Measurements from ENCODE around the gene LHFPL2.

The LHFPL2 gene

GRCh38 chr5:78521455-78521854 lies 127.1 kb downstream of the LHFPL2 start:
- no peak for DNase-seq (ENCODE audit: low read depth)
- no peak overlapping the region for H3K4me3 ChIP-seq (ENCODE audit: low read depth, low read length)
- TF ChIP-seq CTCF (IDR thresholded peaks at IDR 0.05; ENCODE audit: low read depth, low read length) (no peak), MAX (IDR thresholded peaks at IDR 0.05; ENCODE audit: low read depth, low read length) (no peak), MYC (IDR thresholded peaks at IDR 0.05; ENCODE audit: low read depth, low read length) (no peak), POLR2A (IDR thresholded peaks at IDR 0.05; ENCODE audit: extremely low read depth, insufficient read length) (no peak)

DNA sequence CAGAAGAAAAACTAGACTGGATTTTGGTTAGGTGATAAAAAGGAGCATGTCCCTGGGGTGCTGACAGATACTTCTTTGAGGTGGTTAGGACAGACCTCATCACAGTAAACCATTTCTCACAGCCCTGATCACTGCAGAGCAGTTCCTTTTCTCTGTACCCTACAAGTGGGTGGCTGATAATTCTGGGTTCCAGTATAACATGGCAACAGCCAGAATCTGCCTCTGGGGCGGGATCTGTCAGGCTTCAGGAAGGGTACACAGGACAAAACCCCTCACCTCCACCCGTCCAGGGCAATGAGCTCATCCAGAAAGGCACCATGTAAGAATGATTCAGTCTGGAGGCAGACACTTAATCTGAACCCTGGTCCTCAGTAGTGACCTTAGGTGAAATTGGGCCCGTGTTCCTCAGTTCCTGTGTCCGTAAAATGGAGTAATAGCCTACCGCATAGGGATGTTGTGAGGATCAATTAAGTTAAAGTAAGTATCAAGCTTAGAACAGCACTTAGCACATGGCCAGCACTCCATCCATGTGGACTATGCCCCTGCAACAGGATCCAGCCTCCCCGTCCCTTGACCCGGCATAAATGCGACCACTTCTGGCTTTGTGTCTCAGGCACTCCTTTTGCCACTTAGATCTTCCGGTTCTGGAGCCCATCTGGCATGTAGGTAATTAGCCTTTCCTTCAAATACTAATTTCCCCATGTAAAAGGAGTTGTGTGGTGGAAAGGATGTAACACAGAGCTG lies 129.2 kb downstream of the LHFPL2 start:
- no peak for TF ChIP-seq MYC (IDR thresholded peaks at IDR 0.05; ENCODE audit: low read depth, low read length)
- no peak for TF ChIP-seq MAX (IDR thresholded peaks at IDR 0.05; ENCODE audit: low read depth, low read length)
- DNase-seq (ENCODE audit: low read depth) = no peak
- no peak overlapping the region for H3K4me3 ChIP-seq (ENCODE audit: low read depth, low read length)

DNA sequence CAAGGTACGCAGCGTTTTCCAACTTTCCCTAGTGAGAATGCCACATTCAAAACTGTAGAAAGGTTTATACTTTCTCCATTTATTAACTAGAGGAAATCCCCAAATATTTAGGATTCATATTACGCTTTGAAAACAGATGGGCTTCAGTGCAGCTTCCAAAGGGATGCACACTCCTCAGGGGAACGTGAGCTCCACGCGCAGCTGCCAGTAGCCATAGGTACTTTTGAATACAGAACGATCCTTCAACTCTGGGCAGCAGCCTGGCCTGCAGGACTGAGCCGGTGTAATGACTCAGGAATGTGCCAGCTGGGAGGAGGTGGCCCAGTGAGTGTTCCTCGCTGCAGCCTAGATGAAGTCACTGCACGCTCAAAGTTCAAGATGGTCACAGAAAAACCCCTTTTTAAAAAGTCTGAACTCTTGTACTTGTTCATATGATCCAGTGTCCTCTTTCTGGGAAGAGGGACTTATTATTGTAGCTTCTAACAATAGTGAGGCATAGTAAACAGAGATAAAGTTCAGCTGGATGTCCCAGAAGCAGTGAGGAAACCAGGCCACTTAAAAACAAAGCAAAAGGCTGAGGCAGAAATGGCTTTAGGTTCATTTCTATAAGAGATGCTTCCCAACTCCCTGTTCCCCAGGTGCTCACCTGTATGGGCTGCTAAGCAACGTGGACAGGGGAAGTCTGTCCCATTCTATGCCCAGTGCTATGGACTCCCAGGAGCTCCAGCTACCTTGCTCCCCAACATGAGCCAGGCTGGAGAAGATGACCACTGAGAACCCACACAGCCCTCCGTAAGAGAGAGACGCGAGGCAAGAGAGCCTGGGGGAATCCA lies 130.0 kb downstream of the LHFPL2 start:
- H3K4me3 ChIP-seq (ENCODE audit: low read depth, low read length) = no peak overlapping the region
- DNase-seq (ENCODE audit: low read depth) = no peak
- TF ChIP-seq MAX (IDR thresholded peaks at IDR 0.05; ENCODE audit: low read depth, low read length) (no peak), POLR2A (IDR thresholded peaks at IDR 0.05; ENCODE audit: extremely low read depth, insufficient read length) (no peak), MYC (IDR thresholded peaks at IDR 0.05; ENCODE audit: low read depth, low read length) (no peak), CTCF (IDR thresholded peaks at IDR 0.05; ENCODE audit: low read depth, low read length) (no peak)

DNA sequence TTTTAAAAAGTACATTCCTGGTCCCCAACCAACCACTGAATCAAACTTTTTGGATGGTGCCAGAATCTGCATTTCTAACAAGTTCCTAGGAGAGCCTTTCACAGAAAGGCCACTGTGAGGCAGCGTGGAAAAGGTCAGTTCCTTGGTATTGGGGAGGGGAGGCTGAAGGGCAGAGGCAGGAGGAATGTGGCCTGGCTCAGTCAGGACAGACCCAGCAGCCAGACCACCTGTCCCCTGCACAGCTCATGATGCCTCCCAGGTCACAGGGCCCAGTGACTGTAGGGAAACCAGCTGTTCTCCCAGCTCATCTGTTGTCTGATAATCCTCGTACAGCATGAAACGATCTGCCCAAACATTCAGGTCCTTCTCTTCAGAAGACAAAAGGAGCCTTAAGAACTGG lies 132.9 kb downstream of the LHFPL2 start:
- H3K4me3 ChIP-seq (ENCODE audit: low read depth, low read length) = no peak overlapping the region
- no peak for TF ChIP-seq MYC (IDR thresholded peaks at IDR 0.05; ENCODE audit: low read depth, low read length)
- no peak for TF ChIP-seq MAX (IDR thresholded peaks at IDR 0.05; ENCODE audit: low read depth, low read length)
- no peak for TF ChIP-seq POLR2A (IDR thresholded peaks at IDR 0.05; ENCODE audit: extremely low read depth, insufficient read length)
- no peak for TF ChIP-seq CTCF (IDR thresholded peaks at IDR 0.05; ENCODE audit: low read depth, low read length)
- no peak for DNase-seq (ENCODE audit: low read depth)

DNA sequence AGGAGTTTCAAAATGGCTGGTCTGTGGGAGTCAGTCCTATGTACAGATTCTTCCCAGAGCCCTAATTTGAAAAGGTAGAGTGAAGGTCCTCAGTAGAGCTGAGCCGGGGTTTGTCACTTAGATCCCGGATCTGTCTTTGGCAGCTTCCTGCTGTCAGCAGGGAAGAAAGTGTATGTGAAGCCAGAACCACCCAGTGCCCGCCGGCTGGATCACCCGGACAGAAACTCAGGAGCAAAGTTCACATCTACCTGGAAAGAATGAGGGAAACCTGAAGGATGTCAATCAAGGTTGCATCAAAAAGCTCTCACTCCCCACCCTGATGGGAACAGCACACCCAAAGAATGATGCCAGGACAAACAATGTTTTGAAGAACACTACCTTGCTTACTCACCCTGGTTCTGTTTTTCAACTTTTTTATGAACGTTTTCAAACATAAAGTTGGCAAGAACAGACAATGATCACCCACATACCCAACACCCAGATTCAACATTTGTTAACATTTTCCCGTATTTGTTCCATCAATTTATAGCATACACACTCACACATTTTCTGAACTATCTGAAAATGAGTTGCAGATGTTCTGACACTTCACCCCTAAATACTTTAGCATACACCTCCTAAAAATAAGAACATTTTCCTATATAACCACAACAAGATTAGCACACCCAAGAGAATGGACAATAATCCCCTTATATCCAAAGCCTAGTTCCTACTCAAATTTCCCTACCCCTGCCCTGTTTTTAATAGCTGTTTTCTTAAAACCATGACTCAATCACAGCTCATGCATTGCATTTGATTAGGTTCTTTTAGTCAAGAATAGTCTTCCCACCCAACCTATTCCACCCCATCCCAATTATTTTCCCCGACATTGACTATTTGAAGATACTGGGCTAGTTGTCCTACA lies 133.9 kb downstream of the LHFPL2 start:
- no peak for DNase-seq (ENCODE audit: low read depth)
- TF ChIP-seq POLR2A (IDR thresholded peaks at IDR 0.05; ENCODE audit: extremely low read depth, insufficient read length) = no peak
- TF ChIP-seq MAX (IDR thresholded peaks at IDR 0.05; ENCODE audit: low read depth, low read length) = no peak
- TF ChIP-seq CTCF (IDR thresholded peaks at IDR 0.05; ENCODE audit: low read depth, low read length) = no peak
- TF ChIP-seq MYC (IDR thresholded peaks at IDR 0.05; ENCODE audit: low read depth, low read length) = no peak
- no peak overlapping the region for H3K4me3 ChIP-seq (ENCODE audit: low read depth, low read length)
